H9 (cell line): ENCODE data around the gene KCNV2. TPM values are rescaled to one million over a fixed set of nuclear protein-coding genes. Genes with fewer than 3 reads are reported as not detected.
A peak's percentile ranks its signal among the peaks of the same experiment; 100 is the strongest.

Source experiments
- DNase-seq: peaks from one replicate; pipeline ENCODE4 v3.0.0-alpha.2; 2017
- H2AFZ ChIP-seq: one replicate; pipeline ENCODE4 v1.6.1; 2013; ENCODE audit warnings: mild to moderate bottlenecking, low read length, control low read depth, moderate library complexity
- H2AK5ac ChIP-seq: 2 replicates; pipeline ENCODE4 v1.6.1; 2013; ENCODE audit warnings: low read length, control low read depth, mixed read lengths; ENCODE audit not compliant: insufficient read length
- H2BK120ac ChIP-seq: one replicate; pipeline ENCODE4 v1.6.1; 2013; ENCODE audit warnings: low read depth, mild to moderate bottlenecking, low read length, control low read depth, inconsistent platforms; ENCODE audit not compliant: poor library complexity, severe bottlenecking
- H2BK12ac ChIP-seq: 2 replicates; pipeline ENCODE4 v1.6.1; 2013; ENCODE audit warnings: low read length, control low read depth, mixed read lengths, low read depth; ENCODE audit not compliant: insufficient read length
- H2BK15ac ChIP-seq: 2 replicates; pipeline ENCODE4 v1.6.1; 2013; ENCODE audit warnings: low read depth, low read length, control low read depth
- H2BK20ac ChIP-seq: one replicate; pipeline ENCODE4 v1.6.1; 2013; ENCODE audit warnings: low read depth, mild to moderate bottlenecking, low read length, control low read depth, inconsistent platforms; ENCODE audit not compliant: poor library complexity, severe bottlenecking
- H2BK5ac ChIP-seq: 2 replicates; pipeline ENCODE4 v1.6.1; 2013; ENCODE audit warnings: low read length, control low read depth, mixed read lengths; ENCODE audit not compliant: insufficient read length
- H3K14ac ChIP-seq: 2 replicates; pipeline ENCODE4 v1.6.1; 2013; ENCODE audit warnings: low read length, control low read depth; ENCODE audit not compliant: insufficient read depth
- H3K18ac ChIP-seq: 2 replicates; pipeline ENCODE4 v1.6.1; 2013; ENCODE audit warnings: low read depth, mild to moderate bottlenecking, mixed read lengths, low read length, control low read depth; ENCODE audit not compliant: insufficient read length
- H3K23ac ChIP-seq: 2 replicates; pipeline ENCODE4 v1.6.1; 2013; ENCODE audit warnings: low read length, control low read depth, mixed read lengths, low read depth; ENCODE audit not compliant: insufficient read length
- H3K23me2 ChIP-seq: 2 replicates; pipeline ENCODE4 v1.6.1; 2013; ENCODE audit warnings: low read depth, mild to moderate bottlenecking, mixed read lengths, low read length, control low read depth; ENCODE audit not compliant: insufficient read length, poor library complexity, severe bottlenecking
- H3K27ac ChIP-seq: 2 replicates; pipeline ENCODE4 v1.5.1; 2013; ENCODE audit warnings: low read length, control low read depth, mixed read lengths, low read depth; ENCODE audit not compliant: insufficient read length
- H3K27me3 ChIP-seq: 2 replicates; pipeline ENCODE4 v1.6.1; 2013; ENCODE audit warnings: low read length, control low read depth, inconsistent platforms; ENCODE audit not compliant: insufficient read depth
- H3K4ac ChIP-seq: 2 replicates; pipeline ENCODE4 v1.6.1; 2013; ENCODE audit warnings: low read depth, mild to moderate bottlenecking, control low read depth, inconsistent platforms, low read length, moderate library complexity
- H3K4me1 ChIP-seq: 2 replicates; pipeline ENCODE4 v1.6.1; 2013; ENCODE audit warnings: low read length, control low read depth, inconsistent platforms; ENCODE audit not compliant: insufficient read depth
- H3K4me2 ChIP-seq: 2 replicates; pipeline ENCODE4 v1.6.1; 2013; ENCODE audit warnings: low read length, control low read depth, mixed read lengths; ENCODE audit not compliant: insufficient read length, insufficient read depth
- H3K56ac ChIP-seq: 2 replicates; pipeline ENCODE4 v1.6.1; 2013; ENCODE audit warnings: low read depth, mild to moderate bottlenecking, mixed read lengths, low read length, control low read depth; ENCODE audit not compliant: insufficient read length
- H3K79me1 ChIP-seq: 2 replicates; pipeline ENCODE4 v1.6.1; 2013; ENCODE audit warnings: low read depth, mild to moderate bottlenecking, moderate library complexity, low read length, control low read depth, inconsistent platforms; ENCODE audit not compliant: insufficient read depth, poor library complexity, severe bottlenecking
- H3K79me2 ChIP-seq: 2 replicates; pipeline ENCODE4 v1.6.1; 2013; ENCODE audit warnings: low read length, control low read depth, inconsistent platforms; ENCODE audit not compliant: insufficient read depth
- H3K9ac ChIP-seq: 2 replicates; pipeline ENCODE4 v1.6.1; 2013; ENCODE audit warnings: low read length, control low read depth, mixed read lengths; ENCODE audit not compliant: insufficient read length; ENCODE audit errors: extremely low read depth
- H3K9me3 ChIP-seq: one replicate; pipeline ENCODE4 v1.6.1; 2013; ENCODE audit warnings: low read depth, low read length, inconsistent platforms; ENCODE audit not compliant: control insufficient read depth
- H3T11ph ChIP-seq: one replicate; pipeline ENCODE4 v1.6.1; 2013; ENCODE audit warnings: mild to moderate bottlenecking, low read length, control low read depth, inconsistent platforms
- H4K20me1 ChIP-seq: one replicate; pipeline ENCODE4 v1.6.1; 2013; ENCODE audit not compliant: control insufficient read depth, insufficient read length, insufficient read depth
- H4K5ac ChIP-seq: 2 replicates; pipeline ENCODE4 v1.6.1; 2013; ENCODE audit warnings: low read depth, mild to moderate bottlenecking, mixed read lengths, low read length, control low read depth; ENCODE audit not compliant: insufficient read length
- H4K8ac ChIP-seq: replicated peaks from 2 replicates; pipeline ENCODE4 v1.6.1; 2013; ENCODE audit warnings: low read length, control low read depth, mixed read lengths, low read depth; ENCODE audit not compliant: insufficient read length
- H4K91ac ChIP-seq: 2 replicates; pipeline ENCODE4 v1.6.1; 2013; ENCODE audit warnings: low read depth, mild to moderate bottlenecking, moderate library complexity, mixed read lengths, low read length, control low read depth; ENCODE audit not compliant: insufficient read length
- H3K27ac Mint-ChIP-seq, 3 experiments: 2 replicates in 2 of 3; 3 replicates in 1 of 3; pipeline ENCODE4 v1.8.0; 2020 to 2021; ENCODE audit warnings: mixed read lengths in 3 of 3, mild to moderate bottlenecking in 1 of 3, moderate library complexity in 1 of 3
- H3K27me3 Mint-ChIP-seq: 2 replicates; pipeline ENCODE4 v1.8.0; 2021; ENCODE audit warnings: low read depth, mild to moderate bottlenecking, moderate library complexity, mixed read lengths
- H3K36me3 Mint-ChIP-seq, 3 experiments: 2 replicates in 2 of 3; 3 replicates in 1 of 3; pipeline ENCODE4 v1.8.0; 2020 to 2021; ENCODE audit warnings: low read depth in 3 of 3, mixed read lengths in 3 of 3; ENCODE audit not compliant: insufficient read depth in 1 of 3
- H3K4me1 Mint-ChIP-seq, 2 experiments: 2 replicates each; pipeline ENCODE4 v1.8.0; 2020; ENCODE audit warnings: mixed read lengths in 2 of 2
- H3K4me3 Mint-ChIP-seq, 2 experiments: 2 replicates in 1 of 2; 3 replicates in 1 of 2; pipeline ENCODE4 v1.8.0; 2020 to 2021; ENCODE audit warnings: mild to moderate bottlenecking in 2 of 2, mixed read lengths in 2 of 2, moderate library complexity in 1 of 2
- H3K9me3 Mint-ChIP-seq, 2 experiments: 2 replicates in 1 of 2; 3 replicates in 1 of 2; pipeline ENCODE4 v1.8.0; 2020; ENCODE audit warnings: mild to moderate bottlenecking in 2 of 2, mixed read lengths in 2 of 2, moderate library complexity in 1 of 2
- CTCF ChIP-seq: fragments of 200-600 bp; sonication (generic); conservative IDR thresholded peaks from 3 replicates; pipeline ENCODE4 v1.8.0; 2021; ENCODE audit warnings: antibody characterized with exemption, mild to moderate bottlenecking
- whole genome bisulfite sequencing: extraction: QIAGEN DNeasy Blood & Tissue Kit; methylation state at CpG from one replicate; pipeline ENCODE4 v1.1.7; 2013; ENCODE audit warnings: missing lambda C conversion rate, low lambda C conversion rate, mixed read lengths; ENCODE audit not compliant: insufficient read length; ENCODE audit errors: extremely low coverage; 5-methylcytosine and 5-hydroxymethylcytosine counted together
- total RNA-seq: library from RNA; stranded (reverse); gene quantifications from 2 replicates; pipeline ENCODE4 v1.2.1, GENCODE V29; 2021

Gene KCNV2
- total RNA-seq, 1 experiment from 2014 or later = not detected

GRCh38 chr9:2764353-2764752, 47.0 kb downstream of the KCNV2 start:
- Histone ChIP-seq H3K27me3 (no peaks in the 10 kb centered on the region), H3K14ac (no peak overlapping the region), H3K18ac (no peak overlapping the region), H3K27ac (peak overlapping the region; percentile 40), H3K23me2 (no peaks in the 10 kb centered on the region), H4K8ac (no peak overlapping the region), H3K9ac (no peak overlapping the region), H3K56ac (no peak overlapping the region), H2BK12ac (no peak overlapping the region), H2BK15ac (no peak overlapping the region), H4K91ac (no peak overlapping the region), H3K79me1 (no peaks in the 10 kb centered on the region), H2BK5ac (no peak overlapping the region), H3T11ph (no peak overlapping the region), H3K4me2 (no peak overlapping the region), H3K4ac (no peak overlapping the region), H2AFZ (no peak overlapping the region), H2BK120ac (no peak overlapping the region), H2BK20ac (no peak overlapping the region), H4K20me1 (no peaks in the 10 kb centered on the region), H2AK5ac (no peak overlapping the region), H3K9me3 (no peaks in the 10 kb centered on the region), H4K5ac (no peak overlapping the region), H3K23ac (no peak overlapping the region), H3K79me2 (no peaks in the 10 kb centered on the region), H3K4me1 (peaks cover 9% of the 10 kb centered on the region; the same call in 1 of the 2 replicates)
- WGBS = no CpG with 5 or more reads among the region's 4 CpGs
- no peak for DNase-seq
- no peak for TF ChIP-seq CTCF
- Mint-ChIP-seq H3K4me3 (no peak overlapping the region), H3K4me1 (peaks cover 35 to 36% of the 10 kb centered on the region in 2 experiments), H3K27ac (peak overlapping the region in 2 of 3 experiments; percentile 60 to 78; a peak in 3 of 7 replicates), H3K36me3 (peaks cover 22 to 30% (median 23%) of the 10 kb centered on the region in 3 experiments; a peak in 6 of 7 replicates), H3K27me3 (no peaks in the 10 kb centered on the region; the same call in 1 of the 2 replicates), H3K9me3 (no peaks in the 10 kb centered on the region)
